RWPE1 (cell line): ENCODE data around the gene TRAPPC2L.

Experiments
- CTCF ChIA-PET: fragments of 350-600 bp; sonication (Branson Sonifier 250); formaldehyde crosslinking; extraction: SDS; loops from one replicate; lab custom pipeline; 2021; lab: Yijun Ruan, JAX
- POLR2A ChIA-PET: fragments of 400-600 bp; formaldehyde crosslinking; extraction: SDS; loops from one replicate; lab custom pipeline; 2020; ENCODE audit warnings: antibody characterized with exemption; ENCODE audit not compliant: low non-redundant PET; lab: Yijun Ruan, JAX
- DNase-seq: peaks from one replicate; pipeline ENCODE4 v3.0.0; 2012; ENCODE audit warnings: low spot score
- H3K27ac ChIP-seq: fragments of 450-650 bp; 2 replicates; pipeline ENCODE4 v1.5.1; 2017
- TF ChIP-seq, protein P1 (sequence below): fragments of 450-650 bp; conservative IDR thresholded peaks from 2 replicates; pipeline ENCODE4 v1.5.1; 2017; ENCODE audit warnings: low read depth, mild to moderate bottlenecking

TRAPPC2L gene

DNA sequence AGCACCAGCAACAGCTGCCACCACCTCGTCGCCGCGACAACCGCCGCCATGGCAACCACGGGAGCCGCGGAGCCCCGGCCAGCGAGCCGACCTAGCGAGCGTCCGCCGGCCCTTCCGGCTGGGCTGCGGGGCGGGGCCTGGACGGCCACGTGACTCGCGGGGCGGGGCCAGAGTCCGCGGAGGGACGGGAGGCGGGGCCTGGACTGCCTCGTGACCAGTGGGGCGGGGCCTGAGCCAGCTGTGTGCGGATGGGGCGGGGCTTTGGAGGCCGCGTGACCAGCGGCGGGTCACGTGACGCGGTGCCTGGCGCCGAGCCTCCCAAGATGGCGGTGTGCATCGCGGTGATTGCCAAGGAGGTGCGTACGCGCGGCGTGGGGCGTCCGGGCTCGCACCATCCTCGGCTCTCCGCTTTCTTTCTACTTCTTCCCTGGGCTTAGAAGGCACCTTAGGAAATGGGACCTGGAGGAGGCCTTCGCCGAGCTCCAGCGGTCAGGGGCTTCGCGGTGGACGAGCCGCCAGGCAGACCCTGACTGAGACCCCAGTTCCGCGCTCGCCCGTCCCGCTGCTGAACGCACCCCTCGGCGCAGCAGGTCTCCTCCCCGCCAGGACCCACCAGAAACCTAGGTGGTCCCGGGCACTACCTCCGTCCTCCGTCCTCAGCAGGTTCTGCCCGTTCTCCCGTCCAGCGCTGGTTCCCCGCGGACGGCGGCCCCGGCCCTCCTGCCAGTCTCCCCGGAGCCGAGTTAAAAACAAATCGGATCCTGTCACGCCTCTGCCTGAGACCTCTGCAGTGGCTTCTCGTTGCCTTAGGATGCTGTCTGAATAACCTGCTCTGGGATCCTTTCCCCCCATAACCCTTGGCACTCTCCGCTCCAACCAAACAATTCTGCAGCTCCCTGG is at the start of gene TRAPPC2L, which contains the start of gene GALNS:
TSS of gene TRAPPC2L (plus strand) at position 300 of the 900 bp plus-strand sequence. CDS start at position 324, 24 bp downstream.
TSS of gene GALNS (minus strand) at position 120 of the 900 bp plus-strand sequence. CDS start at position 50, 70 bp downstream.
- peak within 1 kb of the TSS; percentile 74 for H3K27ac ChIP-seq
- DNase-seq = peak; percentile 98
- ChIA-PET POLR2A (no interaction called here), CTCF (interaction anchor here (0.6 to 1.6 kb wide), 7 partner anchors 17 to 295 kb away, joined by 3 to 7 read pairs (median 4); no protein-coding TSS in a partner anchor)
- TF ChIP-seq, protein P1, sequence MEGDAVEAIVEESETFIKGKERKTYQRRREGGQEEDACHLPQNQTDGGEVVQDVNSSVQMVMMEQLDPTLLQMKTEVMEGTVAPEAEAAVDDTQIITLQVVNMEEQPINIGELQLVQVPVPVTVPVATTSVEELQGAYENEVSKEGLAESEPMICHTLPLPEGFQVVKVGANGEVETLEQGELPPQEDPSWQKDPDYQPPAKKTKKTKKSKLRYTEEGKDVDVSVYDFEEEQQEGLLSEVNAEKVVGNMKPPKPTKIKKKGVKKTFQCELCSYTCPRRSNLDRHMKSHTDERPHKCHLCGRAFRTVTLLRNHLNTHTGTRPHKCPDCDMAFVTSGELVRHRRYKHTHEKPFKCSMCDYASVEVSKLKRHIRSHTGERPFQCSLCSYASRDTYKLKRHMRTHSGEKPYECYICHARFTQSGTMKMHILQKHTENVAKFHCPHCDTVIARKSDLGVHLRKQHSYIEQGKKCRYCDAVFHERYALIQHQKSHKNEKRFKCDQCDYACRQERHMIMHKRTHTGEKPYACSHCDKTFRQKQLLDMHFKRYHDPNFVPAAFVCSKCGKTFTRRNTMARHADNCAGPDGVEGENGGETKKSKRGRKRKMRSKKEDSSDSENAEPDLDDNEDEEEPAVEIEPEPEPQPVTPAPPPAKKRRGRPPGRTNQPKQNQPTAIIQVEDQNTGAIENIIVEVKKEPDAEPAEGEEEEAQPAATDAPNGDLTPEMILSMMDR = no peak

- TF ChIP-seq, protein P1 = no peak
- CTCF ChIA-PET = no interaction called here
- no peak for DNase-seq
- POLR2A ChIA-PET = no interaction called here
- peak overlapping the region; percentile 98 for H3K27ac ChIP-seq
Measured at GRCh38 chr16:88807142-88807625, 49.7 kb upstream of the TRAPPC2L start.

DNA sequence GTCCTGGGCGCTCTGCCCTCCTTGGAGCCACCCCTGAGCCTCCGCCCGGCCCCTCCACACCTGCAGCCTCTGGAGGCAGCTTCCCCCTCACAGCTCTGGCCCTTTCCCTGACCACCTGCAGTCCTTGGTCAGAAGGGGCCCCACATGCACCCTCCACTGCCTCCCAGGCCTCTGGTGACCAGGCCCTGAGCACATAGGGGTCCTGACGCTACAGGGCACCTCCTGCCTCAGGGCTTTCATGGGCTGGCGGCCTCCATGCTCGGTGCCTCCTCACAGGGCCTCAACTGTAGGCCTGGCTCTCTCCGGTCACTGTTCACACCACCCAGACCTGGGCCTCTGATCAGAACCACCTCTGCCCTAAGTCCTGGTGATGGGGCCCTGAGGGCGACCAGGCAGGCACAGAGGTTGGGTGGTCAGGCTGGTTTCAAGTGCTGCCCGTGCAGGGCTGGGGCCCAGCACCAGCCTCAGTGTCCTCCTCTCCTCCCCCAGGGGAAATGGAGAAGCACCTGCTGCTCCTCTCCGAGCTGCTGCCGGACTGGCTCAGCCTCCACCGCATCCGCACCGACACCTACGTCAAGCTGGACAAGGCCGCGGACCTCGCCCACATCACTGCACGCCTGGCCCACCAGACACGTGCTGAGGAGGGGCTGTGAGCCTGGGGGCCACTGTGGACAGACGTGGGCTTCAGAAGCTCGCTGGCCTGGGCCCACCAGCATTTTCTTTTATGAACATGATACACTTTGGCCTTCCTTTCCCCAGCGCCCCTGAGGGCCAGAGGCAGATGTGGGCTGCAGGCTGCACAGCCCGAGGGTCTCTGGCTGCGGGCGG is 49.1 kb upstream of the TRAPPC2L start:
- no peak for DNase-seq
- CTCF ChIA-PET = no interaction called here
- peak overlapping the region; percentile 98 for H3K27ac ChIP-seq
- POLR2A ChIA-PET = no interaction called here
- TF ChIP-seq, protein P1 = no peak

- CTCF ChIA-PET = interaction anchor here (1.1 to 2.0 kb wide), 2 partner anchors 72 to 407 kb away, joined by 4 to 10 read pairs; no protein-coding TSS in a partner anchor
- POLR2A ChIA-PET = no interaction called here
- TF ChIP-seq, protein P1 = no peak
- H3K27ac ChIP-seq = peak overlapping the region; percentile 98
- DNase-seq = peak; percentile 24
Measured at GRCh38 chr16:88809068-88809675, 47.8 kb upstream of the TRAPPC2L start.

GRCh38 chr16:88809676-88810165 is 47.2 kb upstream of the TRAPPC2L start:
- DNase-seq = no peak
- peak overlapping the region; percentile 98 for H3K27ac ChIP-seq
- CTCF ChIA-PET = interaction anchor here (1.1 to 2.0 kb wide), 3 partner anchors 48 to 407 kb away, joined by 4 to 10 read pairs (median 4); no protein-coding TSS in a partner anchor
- TF ChIP-seq, protein P1 = no peak
- POLR2A ChIA-PET = interaction anchor here (0.6 kb wide), 1 partner anchor 432 kb away, joined by 4 read pairs; no protein-coding TSS in a partner anchor
